ENCODE results near the gene PRUNE2. TPM values are rescaled to one million over a fixed set of nuclear protein-coding genes. Genes with fewer than 3 reads are reported as not detected.

PRUNE2 gene
- total RNA-seq, 1 experiment from 2014 or later = 0.59 TPM

DNA sequence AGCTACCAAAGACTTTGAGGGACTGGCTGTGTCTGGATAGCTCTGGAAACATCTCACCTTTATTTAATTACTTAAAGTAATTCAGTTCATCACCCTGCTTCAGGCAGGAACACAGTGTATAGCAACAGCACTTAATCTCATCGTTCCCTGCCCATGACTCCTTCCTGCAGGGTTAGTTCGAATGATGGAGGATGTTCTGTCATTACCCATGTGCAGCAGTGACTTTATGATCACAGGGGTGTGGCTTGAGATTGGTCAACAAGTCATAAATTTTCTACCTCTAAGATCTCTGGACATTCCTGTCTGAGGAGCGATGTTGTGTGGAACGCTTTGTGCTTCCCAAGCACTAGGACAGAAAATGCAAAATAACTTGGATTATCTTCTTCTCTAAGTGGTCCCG is 37.1 kb upstream of the PRUNE2 start:
- Histone ChIP-seq H3K4me3 (replicated peaks in 1 of 2; ENCODE audit: low read depth in 1 of 2, low read length in 2 of 2) (no peak overlapping the region), H3K9me2 (ENCODE audit: insufficient read depth) (no peaks in the 10 kb centered on the region), H3K27ac (ENCODE audit: low read depth, low read length) (no peak overlapping the region), H2AFZ (ENCODE audit: low read depth, low read length, poor library complexity, severe bottlenecking) (no peak overlapping the region), H3K4me1 (ENCODE audit: control insufficient read depth in 1 of 2, insufficient read depth in 2 of 2, low read length in 2 of 2) (peaks cover 3 to 11% of the 10 kb centered on the region in 2 experiments; a peak in 3 of 4 replicates), H4K20me1 (ENCODE audit: insufficient read depth) (no peaks in the 10 kb centered on the region), H3K36me3 (ENCODE audit: control insufficient read depth in 1 of 2, insufficient read depth in 2 of 2, low read length in 2 of 2) (no peaks in the 10 kb centered on the region), H3K9ac (ENCODE audit: low read length) (no peak overlapping the region), H3K4me2 (ENCODE audit: low read length) (no peak overlapping the region), H3K27me3 (ENCODE audit: insufficient read depth, low read length) (no peaks in the 10 kb centered on the region), H3K79me2 (ENCODE audit: insufficient read depth, low read length) (no peaks in the 10 kb centered on the region), H3K9me3 (ENCODE audit: control insufficient read depth in 1 of 2, insufficient read depth in 1 of 2, low read depth in 1 of 2, low read length in 2 of 2) (no peaks in the 10 kb centered on the region)
- CTCF ChIA-PET = no interaction called here
- POLR2A ChIA-PET = no interaction called here
- TF ChIP-seq, protein P1, sequence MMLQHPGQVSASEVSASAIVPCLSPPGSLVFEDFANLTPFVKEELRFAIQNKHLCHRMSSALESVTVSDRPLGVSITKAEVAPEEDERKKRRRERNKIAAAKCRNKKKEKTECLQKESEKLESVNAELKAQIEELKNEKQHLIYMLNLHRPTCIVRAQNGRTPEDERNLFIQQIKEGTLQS (IDR thresholded peaks at IDR 0.05) = no peak
- TF ChIP-seq JUND (IDR thresholded peaks at IDR 0.05) (no peak), EGR1 (IDR thresholded peaks at IDR 0.05; ENCODE audit: low read depth) (no peak), CBX3 (IDR thresholded peaks at IDR 0.05; ENCODE audit: low read depth) (no peak)
- DNase-seq (ENCODE audit: low read depth, low spot score) (no peak), ATAC-seq (no peak)
- intact Hi-C loops (cut with micrococcal nuclease) = no loop called here
- BruUV-seq (replicated peaks) = no TSS peak
- RAD21 ChIA-PET (ENCODE audit: low non-redundant PET in 1 of 2, low total read pairs in 2 of 2, uncharacterized antibody in 2 of 2, unreplicated experiment in 2 of 2) = no interaction called here

DNA sequence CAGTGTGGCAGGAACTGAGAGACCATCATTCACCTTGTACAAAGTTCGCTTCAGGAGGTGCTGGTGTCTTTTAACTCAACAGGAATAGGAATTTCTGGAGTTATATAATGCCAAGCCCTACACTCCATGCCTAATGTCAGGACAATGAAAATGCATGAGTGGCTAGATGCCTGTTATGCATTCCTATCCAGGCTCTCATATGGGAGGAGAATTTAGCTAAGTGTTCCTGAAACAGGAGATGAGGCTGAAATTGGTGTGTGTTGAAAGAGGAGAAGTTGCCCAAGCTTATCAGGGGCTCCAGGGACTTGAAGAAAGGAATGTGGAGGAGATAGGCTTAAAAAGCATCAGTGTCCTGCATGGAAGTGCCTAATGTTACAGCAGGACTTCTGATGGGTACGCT is 26.8 kb upstream of the PRUNE2 start:
- H3K36me3 ChIP-seq (ENCODE audit: control insufficient read depth in 1 of 2, insufficient read depth in 2 of 2, low read length in 2 of 2) = no peaks in the 10 kb centered on the region
- no TSS peak for BruUV-seq (replicated peaks)
- DNase-seq (ENCODE audit: low read depth, low spot score) (no peak), ATAC-seq (no peak)
- H4K20me1 ChIP-seq (ENCODE audit: insufficient read depth) = no peaks in the 10 kb centered on the region
- POLR2A ChIA-PET = no interaction called here
- no peak overlapping the region for H3K4me3 ChIP-seq (replicated peaks in 1 of 2; ENCODE audit: low read depth in 1 of 2, low read length in 2 of 2)
- H3K9ac ChIP-seq (ENCODE audit: low read length) = no peak overlapping the region
- H3K27ac ChIP-seq (ENCODE audit: low read depth, low read length) = no peak overlapping the region
- no peaks in the 10 kb centered on the region for H3K9me2 ChIP-seq (ENCODE audit: insufficient read depth)
- H3K9me3 ChIP-seq (ENCODE audit: control insufficient read depth in 1 of 2, insufficient read depth in 1 of 2, low read depth in 1 of 2, low read length in 2 of 2) = no peaks in the 10 kb centered on the region
- H3K79me2 ChIP-seq (ENCODE audit: insufficient read depth, low read length) = no peaks in the 10 kb centered on the region
- no peaks in the 10 kb centered on the region for H3K4me1 ChIP-seq (ENCODE audit: control insufficient read depth in 1 of 2, insufficient read depth in 2 of 2, low read length in 2 of 2)
- H2AFZ ChIP-seq (ENCODE audit: low read depth, low read length, poor library complexity, severe bottlenecking) = no peak overlapping the region
- H3K27me3 ChIP-seq (ENCODE audit: insufficient read depth, low read length) = no peaks in the 10 kb centered on the region
- TF ChIP-seq YY1 (IDR thresholded peaks at IDR 0.05; ENCODE audit: extremely low read depth, insufficient replicate concordance, low read depth, low read length) = no peak
- TF ChIP-seq, protein P2, sequence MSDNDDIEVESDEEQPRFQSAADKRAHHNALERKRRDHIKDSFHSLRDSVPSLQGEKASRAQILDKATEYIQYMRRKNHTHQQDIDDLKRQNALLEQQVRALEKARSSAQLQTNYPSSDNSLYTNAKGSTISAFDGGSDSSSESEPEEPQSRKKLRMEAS (IDR thresholded peaks at IDR 0.05) = no peak
- TF ChIP-seq CEBPB (IDR thresholded peaks at IDR 0.05; ENCODE audit: low read depth) = no peak
- TF ChIP-seq TCF7L2 (IDR thresholded peaks at IDR 0.05; ENCODE audit: borderline replicate concordance, extremely low read depth, insufficient read depth, insufficient read length) = no peak
- TF ChIP-seq SRF (IDR thresholded peaks at IDR 0.05; ENCODE audit: low read depth) = no peak
- no peak for TF ChIP-seq RAD21 (IDR thresholded peaks at IDR 0.05; ENCODE audit: low read depth)
- TF ChIP-seq, protein P1 (IDR thresholded peaks at IDR 0.05) = no peak
- no peak for TF ChIP-seq SP1 (IDR thresholded peaks at IDR 0.05; ENCODE audit: low read depth)
- no peak for TF ChIP-seq FOSL1 (IDR thresholded peaks at IDR 0.05; ENCODE audit: low read depth)
- RAD21 ChIA-PET (ENCODE audit: low non-redundant PET in 1 of 2, low total read pairs in 2 of 2, uncharacterized antibody in 2 of 2, unreplicated experiment in 2 of 2) = no interaction called here
- no peak overlapping the region for H3K4me2 ChIP-seq (ENCODE audit: low read length)
- CTCF ChIA-PET = no interaction called here
- intact Hi-C loops (cut with micrococcal nuclease) = no loop called here

All from HCT116 (cell line).